ENCODE data around the gene PHF2.

Gene PHF2

DNA sequence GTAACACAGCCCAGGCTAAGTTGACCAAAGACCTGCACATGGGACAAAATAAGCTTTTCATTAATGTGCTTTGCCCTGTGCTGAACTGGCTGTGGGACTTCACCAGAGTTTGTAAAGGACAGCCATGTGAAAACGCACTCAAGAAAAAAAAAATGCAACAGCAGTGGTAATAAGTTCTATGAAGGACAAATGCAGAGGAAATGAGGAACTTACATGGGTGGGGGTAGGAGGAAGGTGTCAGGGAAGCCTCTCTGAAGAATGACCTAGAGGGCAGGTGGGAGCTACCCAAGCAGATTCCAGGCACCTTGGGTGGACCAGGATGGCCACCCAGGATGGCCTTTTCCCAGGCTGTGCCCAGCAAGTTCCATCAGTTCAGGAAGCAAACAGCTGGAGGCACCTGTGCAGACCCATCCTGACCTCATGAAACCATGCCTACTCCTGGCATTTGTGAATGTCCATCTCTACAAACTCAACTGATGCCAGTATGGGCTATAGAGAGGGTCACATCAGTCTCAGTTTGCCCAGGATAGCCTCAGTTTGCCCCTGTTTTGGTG, 6.7 kb upstream of the PHF2 start:
- no peak for DNase-seq

DNA sequence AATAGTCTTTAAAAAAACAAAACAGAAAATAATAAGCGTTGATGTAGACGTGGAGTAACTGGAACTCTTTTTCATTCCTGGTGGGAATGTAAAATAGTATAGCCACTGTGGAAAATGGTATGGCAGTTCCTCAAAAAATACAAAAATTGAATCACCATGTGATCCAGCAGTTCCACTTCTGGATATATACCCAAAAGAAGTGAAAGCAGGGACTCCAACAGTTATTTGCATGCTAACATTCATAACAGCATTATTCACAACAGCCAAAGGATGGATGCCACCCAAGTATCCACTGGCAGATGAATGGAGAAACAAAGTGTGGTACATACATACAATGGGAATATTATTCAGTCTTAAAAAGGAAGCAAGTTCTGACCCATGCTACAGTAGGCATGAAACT, 4.2 kb upstream of the PHF2 start:
- DNase-seq, result no peak

DNA sequence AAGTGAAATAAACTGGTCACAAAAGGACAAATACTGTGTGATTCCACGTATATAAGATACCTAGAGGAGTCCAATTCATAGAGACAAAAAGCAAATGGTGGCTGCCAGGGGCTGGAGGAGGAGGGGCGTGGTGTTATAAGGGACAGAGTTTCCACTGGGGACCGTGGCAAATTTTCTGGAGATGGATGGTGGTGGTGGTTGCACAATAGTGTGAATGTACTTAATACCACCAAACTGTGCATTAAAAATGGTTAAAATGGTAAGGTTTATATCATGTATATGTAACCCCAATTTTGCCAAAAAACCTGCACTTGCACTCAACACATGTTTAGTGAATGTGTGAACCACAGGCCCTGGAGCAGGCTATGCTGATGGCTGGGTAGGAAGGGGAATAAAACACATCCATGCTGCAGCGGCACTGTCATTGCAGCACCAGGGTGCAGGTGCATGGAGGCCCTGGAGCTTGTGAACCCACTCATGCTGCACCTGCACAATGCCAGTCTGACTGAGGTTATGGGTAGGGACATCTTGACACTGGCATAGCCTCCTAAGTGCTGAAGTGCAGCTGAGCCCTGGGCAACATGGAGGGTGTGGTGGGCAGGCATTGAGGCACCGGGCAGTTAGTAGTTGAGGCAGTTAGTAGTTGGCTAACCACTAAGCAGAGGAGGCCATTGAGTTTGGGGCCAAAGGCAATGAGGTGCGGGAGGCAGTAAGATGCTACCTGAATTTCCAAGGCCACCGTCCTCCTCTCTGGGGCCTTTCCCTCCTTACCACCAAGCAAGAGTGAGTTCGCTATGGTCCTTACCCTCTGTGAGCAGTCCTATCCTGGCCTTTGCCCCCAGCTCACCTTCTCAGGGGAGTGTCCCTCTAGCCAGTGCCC, 3.5 kb upstream of the PHF2 start:
- DNase-seq, result no peak

DNA sequence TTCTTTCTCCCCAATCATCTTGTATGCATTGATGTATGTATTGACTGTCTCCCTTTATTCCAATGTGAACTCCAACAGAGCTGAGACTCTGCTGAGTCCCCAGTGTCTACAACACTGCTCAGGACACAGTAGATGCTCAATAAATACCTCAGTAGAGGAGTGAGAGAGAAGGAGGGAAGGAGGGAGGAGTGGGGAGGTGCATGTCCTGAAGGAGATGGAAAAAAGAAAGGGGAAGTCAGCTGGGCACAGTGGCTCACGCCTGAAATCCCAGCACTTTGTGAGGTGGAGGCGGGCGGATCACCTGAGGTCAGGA, 2.9 kb upstream of the PHF2 start:
- no peak for DNase-seq

DNA sequence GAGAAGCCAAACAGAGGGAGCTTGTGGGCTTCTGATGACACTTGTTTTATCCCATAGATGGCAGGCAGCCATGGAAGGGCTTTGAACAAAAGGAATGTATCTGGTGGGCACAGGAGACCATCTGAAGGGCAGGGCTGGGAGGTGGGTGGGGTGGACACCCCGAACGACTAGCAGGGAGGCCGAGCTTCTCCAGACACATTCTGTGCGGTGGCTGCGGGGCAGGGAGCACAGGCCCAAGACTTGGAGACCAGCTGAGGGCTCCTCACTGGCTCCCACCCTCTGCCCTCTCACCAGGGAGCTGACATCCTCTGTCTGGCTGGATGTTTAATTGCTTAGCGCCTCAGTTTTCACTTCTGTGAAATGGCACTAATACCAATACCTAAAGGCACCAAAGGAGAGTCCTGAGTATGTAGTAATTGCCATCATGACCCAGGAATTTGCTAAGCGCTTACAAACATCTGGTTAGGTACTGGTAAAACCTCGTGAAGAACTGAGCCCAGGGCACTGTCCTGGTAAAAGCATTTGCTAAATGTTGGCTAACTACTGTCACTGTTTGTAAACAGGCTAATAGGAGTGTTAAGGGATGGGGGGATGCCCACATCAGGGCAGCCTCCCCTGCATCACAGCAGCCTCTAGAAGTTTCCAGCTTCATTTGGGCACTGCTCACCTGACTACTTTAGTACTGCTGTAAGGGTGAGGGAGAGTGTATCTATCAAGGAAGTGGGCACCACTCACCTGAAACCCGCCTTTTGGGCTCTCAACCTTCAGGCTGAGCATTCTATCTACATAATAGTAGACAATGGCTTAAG, 2.1 kb upstream of the PHF2 start:
- no peak for DNase-seq

DNA sequence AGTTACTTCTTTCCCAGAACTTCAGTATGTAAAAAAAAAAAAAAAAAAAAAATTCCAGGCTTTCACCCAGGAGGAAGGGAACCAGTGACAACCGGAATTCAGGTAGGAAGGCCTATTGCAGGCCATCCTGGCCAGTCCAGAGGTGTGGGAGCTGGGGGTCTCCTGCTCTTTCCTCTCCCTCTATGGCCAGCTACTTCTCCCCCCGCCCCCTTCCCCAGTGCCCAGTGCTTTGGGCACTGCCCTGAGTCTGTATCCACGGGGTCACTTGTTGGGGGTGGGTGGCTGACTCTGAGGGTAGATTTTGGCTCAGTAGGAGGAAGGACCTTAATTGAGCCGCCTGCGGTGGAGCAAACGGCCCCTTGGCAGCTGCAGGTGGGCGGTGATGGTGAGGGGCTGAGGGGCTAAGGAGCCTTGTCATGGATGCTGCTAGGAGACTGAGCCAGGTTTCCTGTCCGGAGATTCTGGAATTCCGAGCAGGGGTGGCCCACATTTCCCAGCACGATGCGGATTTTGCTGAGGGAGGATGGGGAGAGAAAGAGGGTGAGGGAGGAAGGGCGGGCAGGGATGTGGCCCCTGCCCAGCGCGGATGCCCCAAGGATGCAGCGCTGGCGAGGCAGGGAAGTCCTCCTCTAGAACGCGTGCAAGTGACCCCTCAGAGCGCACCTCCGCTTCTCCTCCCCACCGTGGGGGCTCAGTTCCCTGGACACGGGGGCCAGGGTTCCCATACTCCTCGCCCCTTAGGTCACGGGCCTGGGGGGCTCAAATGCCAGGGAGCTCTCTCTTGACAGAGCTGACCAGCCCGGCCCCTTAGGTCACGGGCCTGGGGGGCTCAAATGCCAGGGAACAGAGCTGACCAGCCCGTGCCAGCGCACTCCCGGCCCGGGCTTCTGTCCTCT, 1.2 kb upstream of the PHF2 start:
- no peak for DNase-seq

DNA sequence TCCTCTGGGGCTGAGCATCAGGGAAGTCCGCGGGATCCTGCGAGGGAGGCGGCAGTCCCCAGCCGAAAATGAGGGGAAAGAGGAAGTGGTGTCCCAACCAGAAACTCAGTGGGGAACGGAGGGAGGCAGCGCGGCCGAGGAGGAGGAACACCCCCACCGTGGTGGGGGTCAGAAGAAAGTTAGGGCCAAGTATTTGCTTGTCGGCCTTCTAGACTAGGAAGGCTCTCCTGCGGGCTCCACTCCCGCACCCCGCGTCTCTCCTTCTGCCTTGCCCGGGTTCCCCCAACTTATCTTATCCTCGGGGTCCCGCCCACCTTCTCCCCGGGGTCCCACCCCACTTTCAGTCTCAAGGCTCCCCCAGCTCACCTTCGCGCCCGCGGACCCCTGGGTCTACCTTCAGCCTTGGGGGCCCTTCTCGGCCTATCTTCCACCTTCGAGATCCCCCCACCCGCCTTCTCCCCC, 557 bp upstream of the PHF2 start:
- no peak for DNase-seq

DNA sequence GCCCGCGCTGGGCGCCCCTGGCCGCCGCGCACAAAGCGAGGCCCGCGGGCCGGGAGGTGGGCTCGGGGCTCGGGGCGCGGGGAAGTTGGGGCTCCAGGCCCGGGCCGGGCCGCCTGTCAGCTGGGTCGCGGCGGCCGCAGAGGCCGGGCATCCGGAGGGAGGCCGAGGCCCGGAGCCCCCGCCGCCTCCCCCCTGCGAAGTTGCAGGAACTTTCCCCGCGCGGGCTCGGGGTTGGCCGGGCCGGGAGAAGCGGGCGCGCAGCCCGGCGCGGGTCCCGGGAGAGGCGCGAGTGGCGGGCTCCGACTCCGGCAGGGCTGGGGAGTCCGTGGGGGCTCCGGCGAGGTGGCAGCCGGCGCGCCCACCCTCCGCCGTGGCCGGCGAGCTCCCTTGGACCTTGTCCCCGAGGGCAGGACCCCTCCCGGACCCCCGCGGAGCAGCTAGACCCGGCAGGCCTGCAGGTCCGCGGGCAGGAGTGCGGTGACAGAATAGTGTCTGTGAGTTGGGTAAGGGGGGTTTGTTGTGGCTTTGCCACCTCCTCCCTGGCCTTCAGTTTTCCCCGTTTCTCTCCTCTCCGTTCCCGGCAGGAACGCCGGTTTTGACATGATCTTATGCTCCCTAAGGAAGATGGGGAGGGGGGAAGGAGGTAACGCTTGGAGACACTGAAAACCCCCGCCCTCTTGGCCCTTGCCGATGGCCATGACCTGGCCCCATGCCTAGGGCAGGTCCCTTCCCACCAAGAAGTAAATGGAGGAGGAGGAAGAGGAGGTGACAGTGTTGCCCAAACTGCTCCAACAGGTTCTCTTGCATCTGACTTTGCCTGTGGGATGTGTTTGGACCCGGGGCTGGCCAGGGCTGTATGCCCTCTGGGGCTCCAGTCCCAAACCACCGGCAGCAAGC, 942 bp downstream of the PHF2 start:
- no peak for DNase-seq

DNA sequence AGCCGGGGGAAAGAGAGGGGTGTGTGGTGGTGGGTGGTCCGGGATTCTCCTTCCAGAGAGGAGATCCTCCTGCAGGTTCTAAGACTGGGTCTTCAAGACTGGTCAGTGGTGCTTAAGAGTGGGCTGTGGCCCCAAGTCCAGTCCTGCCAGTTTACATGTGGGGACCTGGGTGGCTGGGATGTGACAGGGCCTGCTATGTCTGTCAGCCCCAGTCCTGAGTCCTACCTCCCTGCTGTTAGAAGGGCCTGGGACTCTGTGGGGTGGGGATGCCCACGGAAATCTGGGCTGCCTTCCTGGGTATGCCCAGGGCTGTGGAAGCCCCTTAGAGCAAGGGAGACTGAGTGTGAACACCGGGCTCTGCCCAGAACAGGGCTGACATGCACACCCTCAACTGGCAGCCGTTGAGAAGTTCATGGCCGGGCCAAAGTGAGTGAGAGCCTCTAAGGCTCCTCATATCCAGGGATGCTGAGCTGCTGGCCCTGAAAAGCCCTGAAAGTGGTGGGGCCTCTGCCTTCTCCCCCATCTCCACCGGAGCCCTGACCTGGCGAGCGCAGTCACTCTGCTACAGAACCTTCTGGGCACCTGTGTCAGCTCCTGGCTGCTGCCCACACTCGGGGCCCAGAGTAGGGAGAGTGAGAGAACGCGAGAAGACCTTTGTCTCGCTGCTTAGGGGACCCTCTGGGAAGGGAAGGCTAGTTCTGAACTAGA, 1.7 kb downstream of the PHF2 start:
- no peak for DNase-seq

DNA sequence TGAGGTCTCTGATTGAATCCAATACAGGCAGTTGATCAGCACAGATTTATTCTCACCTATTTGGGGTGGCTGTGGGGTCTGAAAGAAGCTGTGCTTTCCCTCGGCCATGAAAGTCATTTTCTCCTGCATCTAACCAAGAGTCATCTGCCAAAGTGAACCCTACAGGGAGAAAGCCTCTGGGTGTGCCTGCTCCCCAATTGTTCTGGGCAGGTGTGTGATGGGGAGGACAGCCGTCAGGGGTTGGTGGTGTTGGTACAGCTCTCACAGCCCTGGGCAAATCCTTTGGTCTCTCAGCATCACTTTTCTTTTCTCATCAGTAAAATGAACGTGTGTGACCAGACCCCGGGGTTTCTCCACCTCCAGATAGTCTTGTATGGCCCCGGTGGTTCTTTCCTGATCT, 2.5 kb downstream of the PHF2 start:
- no peak for DNase-seq

DNA sequence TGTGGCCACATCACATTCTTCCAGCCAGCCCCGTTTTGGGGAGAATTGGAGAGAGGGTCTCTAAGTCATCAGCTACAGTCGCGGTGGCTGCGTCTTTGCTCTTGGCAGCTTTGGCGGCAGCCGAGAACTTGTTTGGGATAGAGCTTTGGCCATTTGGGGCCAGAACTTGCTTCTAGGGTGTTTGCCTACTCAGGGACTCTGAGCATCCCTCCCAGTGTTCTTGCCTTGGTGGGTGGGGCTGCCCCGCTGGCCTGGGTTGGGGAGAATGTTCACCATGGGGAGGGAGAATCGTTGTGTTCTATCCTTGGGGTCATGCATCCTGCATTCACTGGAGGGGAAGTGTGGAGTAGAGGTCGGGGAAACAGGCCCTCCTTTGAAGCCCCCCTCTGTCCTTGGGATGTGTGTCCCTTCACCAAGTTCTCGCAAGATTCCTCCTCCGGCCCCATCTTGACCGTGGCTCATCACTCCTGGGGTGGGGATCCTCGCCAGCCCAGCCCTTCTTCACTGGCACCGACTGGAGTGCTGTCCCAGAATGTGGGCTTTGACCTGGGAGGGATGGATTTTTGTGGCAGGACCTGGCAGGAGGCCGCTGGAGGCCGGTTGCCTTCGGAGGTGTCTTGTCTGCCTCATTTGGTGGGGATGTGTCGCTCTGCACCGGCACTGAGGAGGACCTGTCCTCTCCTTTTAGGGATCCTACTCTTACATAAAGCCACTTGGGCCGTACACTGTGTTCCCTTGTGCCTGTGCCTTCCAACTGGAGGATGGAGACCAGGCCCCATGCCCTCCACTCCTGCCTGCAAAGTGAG, 3.5 kb downstream of the PHF2 start:
- DNase-seq, result no peak

DNA sequence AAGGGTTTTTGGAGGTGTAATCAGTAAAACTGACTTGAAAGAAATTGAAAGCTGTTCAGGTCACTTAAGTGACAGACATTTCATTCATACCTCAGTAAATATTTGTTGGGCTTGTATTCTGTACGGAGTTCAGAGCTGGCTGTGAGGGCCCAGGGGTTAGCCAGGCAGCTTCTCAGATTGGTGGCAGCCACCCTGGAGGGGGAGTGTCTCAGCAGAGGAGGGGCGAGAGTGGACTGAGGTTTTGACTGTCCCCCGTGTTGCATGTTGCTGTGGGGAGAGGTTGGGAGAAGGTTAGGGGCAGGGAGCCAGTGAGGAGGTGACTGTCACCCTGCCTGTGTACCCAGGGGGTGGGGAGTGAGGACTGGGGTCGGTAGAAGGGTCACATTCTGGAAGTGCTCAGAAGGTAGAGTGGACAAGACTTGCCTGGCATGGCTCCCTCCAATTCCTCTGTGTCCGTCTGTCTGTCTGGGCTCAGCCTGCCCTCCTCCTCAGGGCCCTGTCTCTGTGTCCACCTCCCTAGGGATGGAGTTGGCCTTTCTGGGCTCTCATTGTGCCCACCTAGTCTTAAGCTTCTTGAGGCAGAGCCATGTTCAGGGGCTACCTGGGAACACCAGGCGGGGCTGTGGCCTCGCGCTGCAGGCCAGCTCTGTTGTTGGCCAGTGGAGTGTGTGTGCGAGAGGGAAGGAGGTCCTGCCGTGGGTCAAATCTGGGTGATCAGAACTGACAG, 4.4 kb downstream of the PHF2 start:
- DNase-seq, result no peak

DNA sequence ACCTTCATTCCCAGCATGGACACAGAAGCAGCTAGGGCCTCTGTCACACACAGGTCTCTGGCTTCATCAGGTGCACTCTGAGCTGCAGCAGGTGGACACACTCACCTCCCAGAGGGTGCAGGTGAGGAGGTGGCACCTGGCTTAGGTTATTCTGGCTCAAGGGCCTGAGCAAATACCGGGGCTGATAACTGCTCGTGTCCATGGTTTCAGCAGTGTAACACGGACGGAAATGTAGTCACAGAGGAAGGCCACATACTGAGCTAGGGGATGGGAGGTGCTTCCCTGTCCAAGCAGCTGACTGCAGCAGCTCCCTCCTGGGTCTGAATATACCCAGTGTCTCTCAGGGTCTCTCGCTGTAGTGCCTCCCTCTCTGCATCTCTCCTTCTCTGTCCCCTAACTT, 5.7 kb downstream of the PHF2 start:
- peak in 1 of 2 experiments; percentile 14 for DNase-seq

DNA sequence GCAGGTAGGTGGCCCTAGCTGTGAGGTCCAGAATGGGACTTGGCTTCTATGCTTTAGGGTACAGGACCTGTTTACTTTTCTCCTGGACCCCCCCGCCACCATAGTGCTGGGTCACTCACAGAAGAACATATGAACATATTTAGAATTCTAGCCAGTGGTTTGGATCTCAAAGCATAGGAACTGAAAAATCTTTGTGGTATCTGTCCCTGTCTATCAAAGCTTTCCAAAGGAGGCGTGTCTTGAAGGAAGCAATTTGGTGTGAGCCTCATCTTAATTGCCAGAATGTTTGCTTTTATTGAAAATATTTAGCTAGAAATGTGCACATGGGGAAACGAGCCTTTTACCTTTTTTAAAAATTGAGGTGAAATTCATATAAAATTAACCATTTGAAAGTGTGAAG, 6.2 kb downstream of the PHF2 start:
- DNase-seq, result no peak

DNA sequence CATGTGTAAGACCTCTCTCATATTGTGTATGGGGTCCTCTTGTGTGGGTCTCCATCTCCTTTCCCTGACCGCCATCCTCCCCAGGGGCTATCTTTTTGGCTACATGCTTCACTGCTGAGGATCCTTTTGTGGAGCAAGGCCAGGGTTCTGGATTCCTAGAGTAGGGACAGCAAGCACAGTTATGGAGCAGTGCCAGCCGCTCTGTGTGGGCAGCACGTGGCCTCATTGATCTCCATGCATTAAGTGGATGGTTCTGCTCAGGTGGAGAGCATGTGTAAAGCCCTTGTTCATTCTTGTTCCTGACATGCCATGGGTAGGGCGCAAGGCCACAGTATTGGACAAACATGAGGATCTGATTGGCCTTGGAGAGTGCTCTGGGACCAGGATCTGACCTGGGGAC, 8.9 kb downstream of the PHF2 start:
- no peak for DNase-seq

DNA sequence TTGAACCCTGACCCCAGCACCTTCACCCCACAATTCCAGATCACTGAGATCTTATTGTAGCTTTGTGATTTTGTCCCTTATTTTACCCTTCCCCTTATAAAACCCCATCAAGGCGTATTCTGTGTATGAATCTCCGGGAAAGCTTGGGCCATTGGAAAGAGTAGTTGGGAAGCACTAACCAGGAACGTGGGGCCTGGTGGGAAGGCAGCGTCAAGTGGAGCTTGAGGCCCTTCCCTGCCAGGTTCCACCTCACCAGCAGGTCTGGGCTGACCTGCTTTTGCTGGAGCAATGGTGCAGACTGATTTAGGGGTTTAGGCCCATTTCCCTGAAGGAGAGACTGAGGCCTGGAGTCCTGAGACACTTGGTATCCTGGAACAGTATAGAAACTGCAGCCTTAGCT, 9.3 kb downstream of the PHF2 start:
- no peak for DNase-seq

DNA sequence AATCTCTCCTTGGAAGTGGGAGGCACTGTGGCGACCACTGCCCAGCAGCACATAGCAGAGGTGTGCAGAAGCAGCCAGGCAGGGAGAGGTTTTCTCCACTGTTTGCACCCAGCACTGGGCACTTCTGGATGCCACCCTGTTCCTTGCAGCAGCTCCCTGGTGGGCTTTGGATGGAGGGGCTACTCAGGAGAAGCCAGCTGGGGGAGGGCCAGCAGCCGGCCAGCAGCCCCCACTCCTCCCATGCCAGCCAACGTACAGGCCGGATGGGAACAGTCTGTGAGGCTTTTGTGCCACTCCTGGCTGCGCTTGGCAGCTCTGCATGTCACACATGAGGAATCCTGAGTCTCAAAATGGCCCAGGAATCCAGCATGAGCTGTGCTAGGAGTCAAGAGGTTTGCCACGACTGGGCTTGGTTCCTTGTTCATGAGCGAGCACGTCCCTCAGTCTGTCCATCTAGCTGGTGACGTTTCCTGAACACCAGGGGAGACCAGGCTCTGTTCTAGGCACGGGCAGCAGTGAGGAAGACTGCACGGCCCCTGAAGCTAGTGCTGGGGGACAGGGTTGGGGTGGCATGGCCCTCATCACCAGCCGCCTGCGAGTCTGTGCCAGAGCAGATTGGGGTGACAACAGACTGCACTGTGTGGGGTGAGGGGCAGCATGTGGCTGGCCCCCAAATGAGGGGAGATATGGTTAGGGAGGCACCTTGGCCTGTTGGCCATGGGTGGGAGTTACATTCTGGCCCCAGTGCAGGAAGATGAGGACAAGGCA, 10.1 kb downstream of the PHF2 start:
- no peak for DNase-seq

DNA sequence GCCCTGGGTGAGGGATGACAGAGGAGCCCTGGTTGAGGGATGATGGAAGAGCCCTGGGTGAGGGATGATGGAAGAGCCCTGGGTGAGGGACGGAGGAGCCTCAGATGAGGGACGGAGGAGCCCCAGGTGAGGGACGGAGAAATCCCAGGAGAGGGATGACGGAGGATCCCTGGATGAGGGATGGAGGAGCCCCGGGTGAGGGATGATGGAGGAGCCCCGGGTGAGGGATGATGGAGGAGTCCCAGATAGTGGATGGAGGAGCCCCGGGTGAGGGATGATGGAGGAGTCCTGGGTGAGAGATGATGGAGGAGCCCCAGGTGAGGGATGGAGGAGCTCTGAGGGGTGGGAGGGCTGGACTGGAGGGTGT, 10.9 kb downstream of the PHF2 start:
- DNase-seq, result no peak

Data from NCI-H187 (cell line).